ENCODE measurements around the gene SUSD1. TPM values are rescaled to one million over a fixed set of nuclear protein-coding genes. Genes with fewer than 3 reads are reported as not detected.
A peak's percentile ranks its signal among the peaks of the same experiment; 100 is the strongest.

SUSD1 gene
- total RNA-seq, 1 donor from 2014 or later = 26.0 TPM

DNA sequence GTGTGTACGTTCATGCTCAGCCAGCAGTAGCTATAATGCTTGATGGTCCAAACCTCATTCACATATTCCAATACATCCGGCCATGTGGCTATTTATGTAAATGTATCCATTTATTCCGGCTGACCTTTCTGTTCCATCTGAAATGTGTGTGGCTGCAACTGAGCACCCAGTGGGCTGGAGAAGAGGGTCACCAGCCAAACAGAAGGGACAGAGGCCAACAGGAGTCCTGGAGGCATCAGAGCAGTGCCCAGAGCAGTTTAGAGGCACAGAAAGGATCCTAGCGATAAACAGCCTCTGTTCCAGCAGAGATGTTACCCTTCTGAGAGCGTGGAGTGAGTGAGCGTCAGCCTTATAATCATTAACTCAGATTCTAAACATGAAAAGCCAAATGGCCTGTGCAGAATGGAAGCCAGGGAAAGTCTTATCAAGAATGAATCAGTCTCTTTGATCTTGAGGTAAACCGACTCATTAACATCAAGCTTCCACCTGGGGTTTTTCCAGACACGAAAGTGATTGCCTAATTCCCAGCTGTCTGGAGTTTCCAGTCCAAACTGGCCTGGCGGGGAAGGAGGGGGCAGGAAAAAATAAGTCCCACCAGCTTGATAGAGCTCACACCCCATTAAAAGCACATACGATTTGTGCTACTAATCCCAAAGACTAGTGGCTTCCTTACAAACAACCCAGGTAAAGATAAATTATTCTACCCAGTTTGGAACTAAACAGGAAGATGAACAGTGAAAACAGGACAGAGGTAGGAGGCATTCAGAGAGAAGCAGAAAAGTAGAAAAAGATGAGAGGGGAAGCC is 55.7 kb downstream of the SUSD1 start:
- DNase-seq (ENCODE audit: low spot score in 2 of 2, unreplicated experiment in 2 of 2) = no peak
- H3K36me3 Mint-ChIP-seq = peaks cover 22% of the 10 kb centered on the region
- no peaks in the 10 kb centered on the region for H3K27me3 Mint-ChIP-seq (ENCODE audit: low read depth)
- TF ChIP-seq, protein P1, sequence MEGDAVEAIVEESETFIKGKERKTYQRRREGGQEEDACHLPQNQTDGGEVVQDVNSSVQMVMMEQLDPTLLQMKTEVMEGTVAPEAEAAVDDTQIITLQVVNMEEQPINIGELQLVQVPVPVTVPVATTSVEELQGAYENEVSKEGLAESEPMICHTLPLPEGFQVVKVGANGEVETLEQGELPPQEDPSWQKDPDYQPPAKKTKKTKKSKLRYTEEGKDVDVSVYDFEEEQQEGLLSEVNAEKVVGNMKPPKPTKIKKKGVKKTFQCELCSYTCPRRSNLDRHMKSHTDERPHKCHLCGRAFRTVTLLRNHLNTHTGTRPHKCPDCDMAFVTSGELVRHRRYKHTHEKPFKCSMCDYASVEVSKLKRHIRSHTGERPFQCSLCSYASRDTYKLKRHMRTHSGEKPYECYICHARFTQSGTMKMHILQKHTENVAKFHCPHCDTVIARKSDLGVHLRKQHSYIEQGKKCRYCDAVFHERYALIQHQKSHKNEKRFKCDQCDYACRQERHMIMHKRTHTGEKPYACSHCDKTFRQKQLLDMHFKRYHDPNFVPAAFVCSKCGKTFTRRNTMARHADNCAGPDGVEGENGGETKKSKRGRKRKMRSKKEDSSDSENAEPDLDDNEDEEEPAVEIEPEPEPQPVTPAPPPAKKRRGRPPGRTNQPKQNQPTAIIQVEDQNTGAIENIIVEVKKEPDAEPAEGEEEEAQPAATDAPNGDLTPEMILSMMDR (IDR thresholded peaks at IDR 0.05; ENCODE audit: unreplicated experiment) = no peak
- H3K4me3 Mint-ChIP-seq = no peak overlapping the region
- peak overlapping the region; percentile 68 for H3K27ac Mint-ChIP-seq
- no peaks in the 10 kb centered on the region for H3K9me3 Mint-ChIP-seq
- H3K4me1 Mint-ChIP-seq = peaks cover 9% of the 10 kb centered on the region

DNA sequence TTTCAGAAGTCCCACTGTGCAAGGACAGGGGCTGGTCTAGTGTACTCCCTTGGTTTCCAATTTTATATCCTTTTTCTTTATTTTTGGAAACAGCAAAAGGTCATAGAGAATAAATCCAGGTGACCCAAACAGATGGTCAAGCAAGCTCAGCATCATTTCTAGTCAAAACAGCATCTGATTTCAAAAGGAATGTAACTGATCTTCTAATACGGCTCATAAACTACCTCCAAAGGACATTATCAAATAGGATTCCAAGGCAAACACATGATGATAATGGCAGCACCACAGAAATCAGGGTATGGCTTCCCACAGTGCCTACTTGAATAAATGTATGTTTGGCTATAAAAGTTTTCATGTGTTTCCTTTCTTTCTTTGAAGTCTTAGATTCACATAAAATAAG is 57.1 kb downstream of the SUSD1 start:
- peaks cover 19% of the 10 kb centered on the region for H3K36me3 Mint-ChIP-seq
- DNase-seq (ENCODE audit: low spot score in 2 of 2, unreplicated experiment in 2 of 2) = no peak
- H3K4me3 Mint-ChIP-seq = no peak overlapping the region
- TF ChIP-seq, protein P1 (IDR thresholded peaks at IDR 0.05; ENCODE audit: unreplicated experiment) = no peak
- peaks cover 9% of the 10 kb centered on the region for H3K4me1 Mint-ChIP-seq
- H3K27me3 Mint-ChIP-seq (ENCODE audit: low read depth) = no peaks in the 10 kb centered on the region
- no peaks in the 10 kb centered on the region for H3K9me3 Mint-ChIP-seq
- H3K27ac Mint-ChIP-seq = no peak overlapping the region

DNA sequence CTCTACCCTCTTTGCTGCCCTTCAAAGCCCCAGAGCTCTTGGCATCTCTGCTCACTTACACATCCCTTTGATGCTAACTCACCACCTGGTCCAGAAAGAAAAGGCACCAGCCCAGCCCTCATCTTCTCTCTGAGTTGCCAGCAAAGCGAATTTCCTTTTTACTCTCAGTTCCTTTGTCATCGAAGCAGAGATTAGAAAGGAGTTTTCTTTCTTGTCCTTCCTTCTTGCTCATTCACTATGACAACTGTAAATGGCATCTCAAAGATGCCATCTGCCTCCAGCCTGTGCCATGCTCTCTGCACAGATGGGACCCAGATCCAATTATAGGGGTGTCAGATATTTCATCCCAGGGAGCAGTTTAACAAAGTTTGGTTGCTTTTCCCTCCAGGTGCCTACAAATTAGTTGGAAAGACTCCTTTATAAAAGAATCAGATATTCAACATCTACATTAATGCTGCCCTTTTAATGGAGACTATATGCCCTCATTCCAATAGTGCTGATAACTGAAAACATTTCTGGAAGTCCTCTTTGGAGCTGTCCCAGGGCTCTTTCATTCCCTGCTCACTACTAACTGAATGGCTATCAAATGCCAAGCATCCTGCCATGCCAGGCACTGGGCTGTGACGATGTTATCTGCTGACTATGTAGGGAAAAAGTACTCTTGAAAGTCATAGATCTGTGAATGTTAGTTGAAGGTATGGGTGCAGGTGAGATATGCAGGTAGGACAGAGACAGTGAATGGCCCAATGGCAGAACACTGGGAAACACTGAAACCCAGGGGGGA is 58.9 kb downstream of the SUSD1 start:
- H3K9me3 Mint-ChIP-seq = no peaks in the 10 kb centered on the region
- H3K4me3 Mint-ChIP-seq = no peak overlapping the region
- TF ChIP-seq, protein P1 (IDR thresholded peaks at IDR 0.05; ENCODE audit: unreplicated experiment) = no peak
- H3K27me3 Mint-ChIP-seq (ENCODE audit: low read depth) = no peaks in the 10 kb centered on the region
- no peak overlapping the region for H3K27ac Mint-ChIP-seq
- no peak for DNase-seq (ENCODE audit: low spot score in 2 of 2, unreplicated experiment in 2 of 2)
- H3K4me1 Mint-ChIP-seq = peaks cover 9% of the 10 kb centered on the region
- peaks cover 13% of the 10 kb centered on the region for H3K36me3 Mint-ChIP-seq

DNA sequence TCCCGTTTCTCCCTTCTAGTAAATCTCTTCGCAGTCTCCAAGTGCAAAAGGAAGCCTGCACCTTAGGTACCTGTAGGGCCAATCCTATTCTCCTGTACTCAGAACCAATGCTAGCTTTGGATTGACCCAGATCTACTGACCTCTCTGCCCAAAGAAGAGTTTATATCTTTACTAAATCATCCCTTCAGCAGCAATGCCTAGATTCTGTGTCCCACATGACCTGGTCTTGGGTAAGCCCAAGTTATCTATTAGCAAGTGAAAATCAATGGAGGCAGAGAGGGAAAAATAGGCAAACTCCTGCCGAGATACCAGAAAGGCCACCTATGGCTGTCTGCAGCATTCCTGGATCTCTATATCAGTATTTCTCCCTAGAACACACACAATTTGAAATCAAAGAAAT is 60.0 kb downstream of the SUSD1 start:
- Mint-ChIP-seq H3K27me3 (ENCODE audit: low read depth) (no peaks in the 10 kb centered on the region), H3K4me3 (no peak overlapping the region), H3K9me3 (no peaks in the 10 kb centered on the region), H3K27ac (no peak overlapping the region), H3K4me1 (peaks cover 9% of the 10 kb centered on the region), H3K36me3 (peaks cover 11% of the 10 kb centered on the region)
- TF ChIP-seq, protein P1 (IDR thresholded peaks at IDR 0.05; ENCODE audit: unreplicated experiment) = no peak
- DNase-seq (ENCODE audit: low spot score in 2 of 2, unreplicated experiment in 2 of 2) = no peak

DNA sequence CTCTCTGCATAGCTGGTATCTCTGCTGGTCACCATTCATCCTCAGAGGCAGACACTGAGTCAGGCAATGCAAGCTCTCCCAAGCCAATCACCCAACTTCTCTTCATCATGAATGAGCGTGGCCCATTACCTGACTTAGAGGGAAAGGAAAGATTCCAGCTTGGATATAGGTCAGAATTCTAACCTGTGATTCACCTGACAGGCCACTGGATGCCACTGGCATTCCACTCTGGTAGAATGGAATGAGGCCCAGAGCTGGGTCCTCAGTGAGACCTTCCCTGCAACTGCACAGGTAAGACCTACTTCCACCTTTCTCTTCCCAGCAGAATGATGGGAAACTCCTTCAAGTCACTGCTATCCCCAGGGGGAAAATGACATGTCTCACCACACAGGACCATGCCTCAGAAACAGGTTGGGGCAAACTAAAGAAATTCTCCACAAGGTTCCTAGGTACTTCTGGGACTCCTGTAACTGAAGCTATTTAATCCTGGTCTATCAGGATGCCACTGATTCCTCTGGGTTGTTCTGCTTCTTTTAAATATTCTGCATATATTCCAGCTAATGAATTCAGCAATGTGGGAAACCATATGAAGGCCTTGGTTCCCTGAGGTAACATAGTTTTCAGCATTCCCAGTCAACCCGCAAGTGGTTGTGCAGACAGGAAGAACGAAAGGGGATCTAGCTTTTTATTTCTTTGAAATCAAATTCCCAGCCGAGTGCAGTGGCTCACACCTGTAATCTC is 62.0 kb downstream of the SUSD1 start:
- Mint-ChIP-seq H3K9me3 (no peaks in the 10 kb centered on the region), H3K27me3 (ENCODE audit: low read depth) (no peaks in the 10 kb centered on the region), H3K4me3 (no peak overlapping the region), H3K36me3 (peaks cover 9% of the 10 kb centered on the region), H3K27ac (peak overlapping the region; percentile 12), H3K4me1 (no peaks in the 10 kb centered on the region)
- TF ChIP-seq, protein P1 (IDR thresholded peaks at IDR 0.05; ENCODE audit: unreplicated experiment) = no peak
- DNase-seq (ENCODE audit: low spot score in 2 of 2, unreplicated experiment in 2 of 2) = no peak

Data from mesothelial cell of epicardium (in vitro differentiated cells).